HEK293 (cell line): ENCODE data around the gene TMC2.

ENCODE experiments used
- FEZF1 ChIP-seq: fragments of 450-650 bp; formaldehyde crosslinking; IDR thresholded peaks from 2 replicates; pipeline ENCODE4 v1.5.1; 2016; ENCODE audit warnings: missing biosample characterization, missing genetic modification characterization
- KLF7 ChIP-seq: fragments of 450-650 bp; formaldehyde crosslinking; IDR thresholded peaks from 2 replicates; pipeline ENCODE4 v1.5.1; 2016; ENCODE audit warnings: missing biosample characterization, missing genetic modification characterization, borderline replicate concordance
- KLF9 ChIP-seq: fragments of 450-650 bp; formaldehyde crosslinking; IDR thresholded peaks from 2 replicates; pipeline ENCODE4 v1.5.1; 2016; ENCODE audit warnings: missing biosample characterization, missing genetic modification characterization, low read depth
- SETDB1 ChIP-seq: IDR thresholded peaks from one replicate; pipeline ENCODE4 v1.6.1; 2017; ENCODE audit warnings: mild to moderate bottlenecking, low read length, moderate library complexity, mixed read lengths; ENCODE audit not compliant: insufficient read length
- ZFHX2 ChIP-seq: fragments of 450-650 bp; formaldehyde crosslinking; conservative IDR thresholded peaks from 2 replicates; pipeline ENCODE4 v1.5.1; 2016; ENCODE audit warnings: missing biosample characterization, missing genetic modification characterization
- ZNF10 ChIP-seq: fragments of 450-650 bp; formaldehyde crosslinking; IDR thresholded peaks from 2 replicates; pipeline ENCODE4 v1.5.1; 2017; ENCODE audit warnings: missing biosample characterization, missing genetic modification characterization
- ZNF133 ChIP-seq: fragments of 450-650 bp; formaldehyde crosslinking; IDR thresholded peaks from 2 replicates; pipeline ENCODE4 v1.5.1; 2016; ENCODE audit warnings: missing biosample characterization, missing genetic modification characterization
- ZNF140 ChIP-seq: fragments of 450-650 bp; formaldehyde crosslinking; IDR thresholded peaks from 2 replicates; pipeline ENCODE4 v1.5.1; 2016; ENCODE audit warnings: missing biosample characterization, missing genetic modification characterization
- ZNF274 ChIP-seq, 2 experiments: fragments of 200-500 bp in 1 of 2; fragments of 450-650 bp in 1 of 2; sonication (Bioruptor generic) in 1 of 2; formaldehyde crosslinking in 1 of 2; IDR thresholded peaks; 2 replicates each; pipeline versions ENCODE4 v1.5.1 to v1.6.1; 2014 to 2016; ENCODE audit warnings: borderline replicate concordance in 1 of 2, inconsistent platforms in 1 of 2, low read length in 1 of 2, missing biosample characterization in 1 of 2, missing genetic modification characterization in 1 of 2
- ZNF292 ChIP-seq: fragments of 450-650 bp; formaldehyde crosslinking; IDR thresholded peaks from 2 replicates; pipeline ENCODE4 v1.5.1; 2016; ENCODE audit warnings: low read depth, missing biosample characterization, missing genetic modification characterization, borderline replicate concordance
- ZNF335 ChIP-seq: fragments of 450-650 bp; formaldehyde crosslinking; conservative IDR thresholded peaks from 2 replicates; pipeline ENCODE4 v1.5.1; 2016; ENCODE audit warnings: missing biosample characterization, missing genetic modification characterization
- ZNF354C ChIP-seq: fragments of 450-650 bp; formaldehyde crosslinking; IDR thresholded peaks from 2 replicates; pipeline ENCODE4 v1.5.1; 2016; ENCODE audit warnings: missing biosample characterization, missing genetic modification characterization, low read depth, borderline replicate concordance
- ZNF416 ChIP-seq: fragments of 450-650 bp; formaldehyde crosslinking; IDR thresholded peaks from 2 replicates; pipeline ENCODE4 v1.5.1; 2016; ENCODE audit warnings: missing biosample characterization, missing genetic modification characterization
- ZNF426 ChIP-seq: fragments of 450-650 bp; formaldehyde crosslinking; IDR thresholded peaks from 2 replicates; pipeline ENCODE4 v1.5.1; 2017; ENCODE audit warnings: missing biosample characterization, missing genetic modification characterization, mild to moderate bottlenecking, inconsistent platforms, moderate library complexity
- ZNF529 ChIP-seq: fragments of 450-650 bp; formaldehyde crosslinking; IDR thresholded peaks from 2 replicates; pipeline ENCODE4 v1.5.1; 2017; ENCODE audit warnings: missing genetic modification characterization, missing biosample characterization; ENCODE audit not compliant: insufficient replicate concordance
- ZNF558 ChIP-seq: fragments of 450-650 bp; formaldehyde crosslinking; IDR thresholded peaks from 2 replicates; pipeline ENCODE4 v1.5.1; 2016; ENCODE audit warnings: missing biosample characterization, missing genetic modification characterization
- ZNF600 ChIP-seq: fragments of 450-650 bp; formaldehyde crosslinking; IDR thresholded peaks from 2 replicates; pipeline ENCODE4 v1.5.1; 2016; ENCODE audit warnings: missing biosample characterization, missing genetic modification characterization
- ZNF670 ChIP-seq: fragments of 450-650 bp; formaldehyde crosslinking; IDR thresholded peaks from 2 replicates; pipeline ENCODE4 v1.5.1; 2016; ENCODE audit warnings: missing biosample characterization, missing genetic modification characterization, low read depth
- ZNF777 ChIP-seq: fragments of 450-650 bp; formaldehyde crosslinking; IDR thresholded peaks from 2 replicates; pipeline ENCODE4 v1.5.1; 2017; ENCODE audit warnings: missing biosample characterization, missing genetic modification characterization, borderline replicate concordance
- ZNF792 ChIP-seq: fragments of 450-650 bp; formaldehyde crosslinking; IDR thresholded peaks from 2 replicates; pipeline ENCODE4 v1.5.1; 2016; ENCODE audit warnings: missing biosample characterization, missing genetic modification characterization
- ZNF830 ChIP-seq: fragments of 450-650 bp; IDR thresholded peaks from 2 replicates; pipeline ENCODE4 v1.5.0; 2018; ENCODE audit warnings: missing biosample characterization, missing genetic modification characterization, low read depth, mild to moderate bottlenecking, moderate library complexity
- ZSCAN23 ChIP-seq: fragments of 450-650 bp; formaldehyde crosslinking; IDR thresholded peaks from 2 replicates; pipeline ENCODE4 v1.5.1; 2016; ENCODE audit warnings: missing biosample characterization, missing genetic modification characterization
- TF ChIP-seq, protein P1 (sequence below): fragments of 450-650 bp; formaldehyde crosslinking; IDR thresholded peaks from 2 replicates; pipeline ENCODE4 v1.5.1; 2016; ENCODE audit warnings: missing biosample characterization, missing genetic modification characterization
- TF ChIP-seq, protein P2 (sequence below): fragments of 450-650 bp; formaldehyde crosslinking; IDR thresholded peaks from 2 replicates; pipeline ENCODE4 v1.5.1; 2016; ENCODE audit warnings: missing biosample characterization, missing genetic modification characterization
- TF ChIP-seq, protein P3 (sequence below): fragments of 450-650 bp; formaldehyde crosslinking; IDR thresholded peaks from 2 replicates; pipeline ENCODE4 v1.5.1; 2016; ENCODE audit warnings: missing biosample characterization, missing genetic modification characterization
- TF ChIP-seq, protein P4 (sequence below): fragments of 450-650 bp; formaldehyde crosslinking; IDR thresholded peaks from 2 replicates; pipeline ENCODE4 v1.5.1; 2016; ENCODE audit warnings: missing biosample characterization, missing genetic modification characterization
- TF ChIP-seq, protein P5 (sequence below): fragments of 450-650 bp; IDR thresholded peaks from 2 replicates; pipeline ENCODE4 v1.5.1; 2018; ENCODE audit warnings: missing biosample characterization, missing genetic modification characterization

Gene TMC2

DNA sequence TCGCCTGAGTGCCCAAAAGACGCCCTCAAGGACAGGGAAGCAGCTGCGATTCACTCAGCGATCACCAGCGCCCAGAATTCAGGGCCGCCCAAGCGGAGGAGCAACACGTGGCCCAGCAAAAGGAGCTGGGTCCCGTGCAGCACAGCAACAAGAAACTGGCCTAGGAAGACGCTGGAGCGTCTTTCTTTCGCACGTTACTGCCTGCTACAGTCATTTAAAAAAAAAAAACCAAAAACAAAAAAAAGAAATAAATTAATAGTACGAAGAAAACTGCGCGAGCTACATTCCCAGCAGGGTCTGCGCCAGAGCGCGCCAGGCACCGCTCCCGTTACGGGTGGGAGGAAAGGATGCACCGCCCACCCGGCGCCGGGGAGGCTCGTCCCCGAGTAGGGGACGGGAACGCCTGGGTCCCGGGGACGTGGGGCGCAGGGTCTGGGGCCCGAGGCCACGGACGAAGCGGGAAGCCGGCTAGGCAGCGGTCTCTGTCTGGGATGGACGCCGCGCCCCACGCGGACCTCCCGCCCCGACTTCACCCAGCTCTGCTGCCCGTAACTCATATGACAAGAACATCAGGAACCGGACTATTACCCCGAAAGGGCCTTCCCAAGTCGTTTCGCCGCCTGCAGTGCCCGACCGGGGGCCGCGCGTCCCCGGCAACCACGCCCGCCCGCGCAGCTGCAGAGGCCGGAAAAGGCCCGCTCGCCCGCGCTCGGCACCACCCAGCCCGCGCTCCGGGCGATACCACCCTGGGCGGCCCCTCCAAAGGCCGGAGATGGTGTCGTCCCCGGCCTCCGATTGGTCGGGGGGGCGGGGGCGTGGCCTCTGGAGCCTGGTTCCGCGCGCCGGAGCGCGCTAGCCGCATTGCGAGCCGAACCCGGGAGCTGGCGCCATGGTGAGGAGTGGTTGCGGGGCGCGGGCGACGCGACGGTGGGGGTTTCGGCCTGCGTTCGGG is 115.7 kb downstream of the TMC2 start, which contains the start of gene NOP56 (continued):
- TF ChIP-seq, protein P1, sequence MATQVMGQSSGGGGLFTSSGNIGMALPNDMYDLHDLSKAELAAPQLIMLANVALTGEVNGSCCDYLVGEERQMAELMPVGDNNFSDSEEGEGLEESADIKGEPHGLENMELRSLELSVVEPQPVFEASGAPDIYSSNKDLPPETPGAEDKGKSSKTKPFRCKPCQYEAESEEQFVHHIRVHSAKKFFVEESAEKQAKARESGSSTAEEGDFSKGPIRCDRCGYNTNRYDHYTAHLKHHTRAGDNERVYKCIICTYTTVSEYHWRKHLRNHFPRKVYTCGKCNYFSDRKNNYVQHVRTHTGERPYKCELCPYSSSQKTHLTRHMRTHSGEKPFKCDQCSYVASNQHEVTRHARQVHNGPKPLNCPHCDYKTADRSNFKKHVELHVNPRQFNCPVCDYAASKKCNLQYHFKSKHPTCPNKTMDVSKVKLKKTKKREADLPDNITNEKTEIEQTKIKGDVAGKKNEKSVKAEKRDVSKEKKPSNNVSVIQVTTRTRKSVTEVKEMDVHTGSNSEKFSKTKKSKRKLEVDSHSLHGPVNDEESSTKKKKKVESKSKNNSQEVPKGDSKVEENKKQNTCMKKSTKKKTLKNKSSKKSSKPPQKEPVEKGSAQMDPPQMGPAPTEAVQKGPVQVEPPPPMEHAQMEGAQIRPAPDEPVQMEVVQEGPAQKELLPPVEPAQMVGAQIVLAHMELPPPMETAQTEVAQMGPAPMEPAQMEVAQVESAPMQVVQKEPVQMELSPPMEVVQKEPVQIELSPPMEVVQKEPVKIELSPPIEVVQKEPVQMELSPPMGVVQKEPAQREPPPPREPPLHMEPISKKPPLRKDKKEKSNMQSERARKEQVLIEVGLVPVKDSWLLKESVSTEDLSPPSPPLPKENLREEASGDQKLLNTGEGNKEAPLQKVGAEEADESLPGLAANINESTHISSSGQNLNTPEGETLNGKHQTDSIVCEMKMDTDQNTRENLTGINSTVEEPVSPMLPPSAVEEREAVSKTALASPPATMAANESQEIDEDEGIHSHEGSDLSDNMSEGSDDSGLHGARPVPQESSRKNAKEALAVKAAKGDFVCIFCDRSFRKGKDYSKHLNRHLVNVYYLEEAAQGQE, result peak; percentile 57; the same call in 1 of the 2 replicates
- TF ChIP-seq ZFHX2 (tag by site-specific recombination) (peak; percentile 88), ZNF140 (no peak), KLF9 (peak; percentile 85), ZNF335 (tag by site-specific recombination) (peak; percentile 96), ZNF133 (tag by site-specific recombination) (no peak), ZNF416 (tag by site-specific recombination) (no peak), ZNF558 (tag by site-specific recombination) (no peak), ZNF792 (tag by site-specific recombination) (no peak), FEZF1 (tag by site-specific recombination) (peak; percentile 12), SETDB1 (no peak), ZNF10 (tag by site-specific recombination) (peak; percentile 58), ZNF274 (IDR thresholded peaks at IDR 0.05; ENCODE audit: low read length) (no peak), ZNF274 (tag by site-specific recombination; IDR thresholded peaks at IDR 0.05; ENCODE audit: borderline replicate concordance) (no peak), ZNF777 (tag by site-specific recombination) (peak; percentile 49; the same call in 1 of the 2 replicates), ZNF292 (tag by site-specific recombination) (no peak), ZNF600 (tag by site-specific recombination) (peak; percentile 98), ZNF670 (tag by site-specific recombination) (no peak), ZSCAN23 (0 out of 2 replicates have a peak, but pooled peaks have one; percentile 38), KLF7 (tag by site-specific recombination) (peak; percentile 37; the same call in 1 of the 2 replicates), ZNF529 (tag by site-specific recombination) (no peak), ZNF354C (tag by site-specific recombination) (no peak), ZNF426 (tag by site-specific recombination) (no peak), ZNF830 (tag by site-specific recombination) (no peak)
- TF ChIP-seq, protein P2, sequence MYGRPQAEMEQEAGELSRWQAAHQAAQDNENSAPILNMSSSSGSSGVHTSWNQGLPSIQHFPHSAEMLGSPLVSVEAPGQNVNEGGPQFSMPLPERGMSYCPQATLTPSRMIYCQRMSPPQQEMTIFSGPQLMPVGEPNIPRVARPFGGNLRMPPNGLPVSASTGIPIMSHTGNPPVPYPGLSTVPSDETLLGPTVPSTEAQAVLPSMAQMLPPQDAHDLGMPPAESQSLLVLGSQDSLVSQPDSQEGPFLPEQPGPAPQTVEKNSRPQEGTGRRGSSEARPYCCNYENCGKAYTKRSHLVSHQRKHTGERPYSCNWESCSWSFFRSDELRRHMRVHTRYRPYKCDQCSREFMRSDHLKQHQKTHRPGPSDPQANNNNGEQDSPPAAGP (tag by site-specific recombination), result peak; percentile 71
- TF ChIP-seq, protein P3, sequence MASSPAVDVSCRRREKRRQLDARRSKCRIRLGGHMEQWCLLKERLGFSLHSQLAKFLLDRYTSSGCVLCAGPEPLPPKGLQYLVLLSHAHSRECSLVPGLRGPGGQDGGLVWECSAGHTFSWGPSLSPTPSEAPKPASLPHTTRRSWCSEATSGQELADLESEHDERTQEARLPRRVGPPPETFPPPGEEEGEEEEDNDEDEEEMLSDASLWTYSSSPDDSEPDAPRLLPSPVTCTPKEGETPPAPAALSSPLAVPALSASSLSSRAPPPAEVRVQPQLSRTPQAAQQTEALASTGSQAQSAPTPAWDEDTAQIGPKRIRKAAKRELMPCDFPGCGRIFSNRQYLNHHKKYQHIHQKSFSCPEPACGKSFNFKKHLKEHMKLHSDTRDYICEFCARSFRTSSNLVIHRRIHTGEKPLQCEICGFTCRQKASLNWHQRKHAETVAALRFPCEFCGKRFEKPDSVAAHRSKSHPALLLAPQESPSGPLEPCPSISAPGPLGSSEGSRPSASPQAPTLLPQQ (tag by site-specific recombination), result peak; percentile 69
- TF ChIP-seq, protein P4, sequence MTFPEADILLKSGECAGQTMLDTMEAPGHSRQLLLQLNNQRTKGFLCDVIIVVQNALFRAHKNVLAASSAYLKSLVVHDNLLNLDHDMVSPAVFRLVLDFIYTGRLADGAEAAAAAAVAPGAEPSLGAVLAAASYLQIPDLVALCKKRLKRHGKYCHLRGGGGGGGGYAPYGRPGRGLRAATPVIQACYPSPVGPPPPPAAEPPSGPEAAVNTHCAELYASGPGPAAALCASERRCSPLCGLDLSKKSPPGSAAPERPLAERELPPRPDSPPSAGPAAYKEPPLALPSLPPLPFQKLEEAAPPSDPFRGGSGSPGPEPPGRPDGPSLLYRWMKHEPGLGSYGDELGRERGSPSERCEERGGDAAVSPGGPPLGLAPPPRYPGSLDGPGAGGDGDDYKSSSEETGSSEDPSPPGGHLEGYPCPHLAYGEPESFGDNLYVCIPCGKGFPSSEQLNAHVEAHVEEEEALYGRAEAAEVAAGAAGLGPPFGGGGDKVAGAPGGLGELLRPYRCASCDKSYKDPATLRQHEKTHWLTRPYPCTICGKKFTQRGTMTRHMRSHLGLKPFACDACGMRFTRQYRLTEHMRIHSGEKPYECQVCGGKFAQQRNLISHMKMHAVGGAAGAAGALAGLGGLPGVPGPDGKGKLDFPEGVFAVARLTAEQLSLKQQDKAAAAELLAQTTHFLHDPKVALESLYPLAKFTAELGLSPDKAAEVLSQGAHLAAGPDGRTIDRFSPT (tag by site-specific recombination), result peak; percentile 35; the same call in 1 of the 2 replicates
- TF ChIP-seq, protein P5, sequence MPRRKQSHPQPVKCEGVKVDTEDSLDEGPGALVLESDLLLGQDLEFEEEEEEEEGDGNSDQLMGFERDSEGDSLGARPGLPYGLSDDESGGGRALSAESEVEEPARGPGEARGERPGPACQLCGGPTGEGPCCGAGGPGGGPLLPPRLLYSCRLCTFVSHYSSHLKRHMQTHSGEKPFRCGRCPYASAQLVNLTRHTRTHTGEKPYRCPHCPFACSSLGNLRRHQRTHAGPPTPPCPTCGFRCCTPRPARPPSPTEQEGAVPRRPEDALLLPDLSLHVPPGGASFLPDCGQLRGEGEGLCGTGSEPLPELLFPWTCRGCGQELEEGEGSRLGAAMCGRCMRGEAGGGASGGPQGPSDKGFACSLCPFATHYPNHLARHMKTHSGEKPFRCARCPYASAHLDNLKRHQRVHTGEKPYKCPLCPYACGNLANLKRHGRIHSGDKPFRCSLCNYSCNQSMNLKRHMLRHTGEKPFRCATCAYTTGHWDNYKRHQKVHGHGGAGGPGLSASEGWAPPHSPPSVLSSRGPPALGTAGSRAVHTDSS, result no peak
